H1 (cell line): ENCODE measurements around the gene APOL1.

ENCODE experiments used
- GABPA ChIP-seq: IDR thresholded peaks from 2 replicates; pipeline ENCODE4 v1.6.1; 2011; ENCODE audit warnings: mild to moderate bottlenecking, low read length, moderate library complexity, borderline replicate concordance; ENCODE audit not compliant: insufficient read depth
- KDM4A ChIP-seq: IDR thresholded peaks from one replicate; pipeline ENCODE4 v1.7.1; 2012; ENCODE audit warnings: low read depth, mild to moderate bottlenecking, moderate library complexity, low read length, inconsistent platforms; ENCODE audit not compliant: severe bottlenecking
- MAFK ChIP-seq: IDR thresholded peaks from 2 replicates; pipeline ENCODE4 v1.6.1; 2012; ENCODE audit warnings: low read depth, mild to moderate bottlenecking, improper control_type of control experiment, low read length
- POLR2A ChIP-seq, 2 experiments: IDR thresholded peaks; 1 replicate in 1 of 2; 2 replicates in 1 of 2; pipeline ENCODE4 v1.6.1; 2011; ENCODE audit warnings: low read depth in 2 of 2, low read length in 2 of 2, mild to moderate bottlenecking in 2 of 2; ENCODE audit errors: control extremely low read depth in 1 of 2
- POU5F1 ChIP-seq: IDR thresholded peaks from 2 replicates; pipeline ENCODE4 v1.6.1; 2011; ENCODE audit warnings: low read depth, mild to moderate bottlenecking, low read length, moderate library complexity
- SIRT6 ChIP-seq: IDR thresholded peaks from one replicate; pipeline ENCODE4 v1.7.1; 2012; ENCODE audit warnings: low read length, inconsistent platforms

DNA sequence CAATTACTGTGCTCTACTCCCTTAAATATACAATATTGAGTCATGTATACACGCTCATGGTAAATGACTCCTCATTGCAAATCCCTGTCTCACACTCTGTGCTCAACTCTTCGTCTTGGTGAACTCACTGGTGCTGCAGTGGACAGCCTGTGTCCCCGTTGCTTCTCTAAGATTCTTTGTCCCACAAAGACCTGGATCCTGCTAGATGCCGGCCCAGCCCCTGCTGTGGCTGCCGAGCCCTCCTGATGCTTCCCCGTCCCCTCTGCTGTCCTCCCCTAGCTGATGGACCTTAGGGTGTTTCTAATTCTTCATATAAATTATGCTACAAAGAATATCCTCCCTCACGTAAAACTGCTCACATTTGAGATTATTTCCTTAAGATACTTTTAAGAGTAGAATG is 19.1 kb upstream of the APOL1 start:
- no peak for TF ChIP-seq KDM4A
- TF ChIP-seq GABPA: no peak
- TF ChIP-seq POU5F1: no peak
- TF ChIP-seq POLR2A (IDR thresholded peaks at IDR 0.05; ENCODE audit: control extremely low read depth in 1 of 2, low read depth in 2 of 2, low read length in 2 of 2): no peak
- TF ChIP-seq MAFK: no peak
- no peak for TF ChIP-seq SIRT6
